ENCODE results near the gene IKBKG.

- no peak for TF ChIP-seq USF2 (IDR thresholded peaks at IDR 0.05; ENCODE audit: borderline replicate concordance, low read depth, low read length)
- TF ChIP-seq CTCF (IDR thresholded peaks at IDR 0.05): no peak
- TF ChIP-seq EZH2phosphoT487 (IDR thresholded peaks at IDR 0.05; ENCODE audit: borderline replicate concordance, low read depth): no peak
- TF ChIP-seq USF1 (IDR thresholded peaks at IDR 0.05; ENCODE audit: borderline replicate concordance, low read depth): no peak
- TF ChIP-seq RXRA (IDR thresholded peaks at IDR 0.05; ENCODE audit: borderline replicate concordance, low read depth): no peak
- TF ChIP-seq MEF2A (IDR thresholded peaks at IDR 0.05; ENCODE audit: borderline replicate concordance, low read depth): no peak
- TF ChIP-seq POLR2AphosphoS5 (IDR thresholded peaks at IDR 0.05; ENCODE audit: low read depth, low read length): no peak
- TF ChIP-seq CHD2 (IDR thresholded peaks at IDR 0.05; ENCODE audit: low read length, partially characterized antibody): no peak
- no peak for TF ChIP-seq FOSL2 (IDR thresholded peaks at IDR 0.05; ENCODE audit: borderline replicate concordance, low read depth)
- TF ChIP-seq MAX (IDR thresholded peaks at IDR 0.05; ENCODE audit: low read depth): no peak
- no peak for TF ChIP-seq TEAD4 (IDR thresholded peaks at IDR 0.05; ENCODE audit: borderline replicate concordance, insufficient read depth)
Observed at GRCh38 chrX:154530286-154530685, 17.1 kb upstream of the IKBKG start.

Data from SK-N-SH (cell line).